HG03064 (cell line): ENCODE results near the gene ANKRD27.
A peak's percentile ranks its signal among the peaks of the same experiment; 100 is the strongest.

Experiments
- ATAC-seq: cut with Tn5 transposase; IDR thresholded peaks from one replicate; pipeline ENCODE4 v1.9.1; 2021; ENCODE audit warnings: low read depth; ENCODE audit not compliant: unreplicated experiment

Gene ANKRD27

DNA sequence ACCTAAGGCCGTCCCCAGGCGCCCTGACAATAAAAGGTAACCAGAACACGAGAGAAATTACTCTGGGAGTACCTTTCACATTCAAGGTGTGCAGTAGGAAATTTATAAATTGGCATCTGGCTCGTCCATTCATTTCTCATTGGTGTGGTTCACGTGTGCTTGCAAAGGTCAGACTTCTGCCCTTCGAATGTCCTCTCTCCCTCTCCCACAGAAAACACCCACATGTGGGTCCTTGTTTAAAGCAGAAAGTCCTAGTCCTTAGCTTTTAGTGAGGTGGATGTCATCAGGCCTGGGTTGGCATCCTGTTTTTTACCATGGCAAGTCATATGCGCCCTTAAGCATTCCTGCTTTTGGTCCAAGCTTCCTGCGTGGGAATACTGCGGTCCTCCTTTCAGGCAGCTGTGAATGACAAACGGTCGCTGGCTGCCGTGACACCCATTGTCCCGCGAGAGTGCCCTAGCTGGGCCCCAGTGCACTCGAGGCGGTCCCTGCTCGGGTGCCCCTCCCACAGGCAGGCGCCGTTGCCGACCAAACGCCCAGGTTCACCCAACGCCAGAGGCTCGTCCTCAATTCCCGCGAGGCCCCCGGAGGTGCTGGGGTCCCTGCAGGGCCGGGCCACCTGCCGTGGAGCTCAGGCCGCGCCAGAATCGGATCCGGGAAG, 16.4 kb upstream of the ANKRD27 start, which contains the start of gene NUDT19:
TSS of gene NUDT19 (plus strand) at position 531 of the 661 bp plus-strand sequence. CDS start 140 bp downstream, outside the sequence.
- ATAC-seq, result peak; percentile 77

- no peak for ATAC-seq
Observed at GRCh38 chr19:32688311-32688710, 13.3 kb upstream of the ANKRD27 start.

DNA sequence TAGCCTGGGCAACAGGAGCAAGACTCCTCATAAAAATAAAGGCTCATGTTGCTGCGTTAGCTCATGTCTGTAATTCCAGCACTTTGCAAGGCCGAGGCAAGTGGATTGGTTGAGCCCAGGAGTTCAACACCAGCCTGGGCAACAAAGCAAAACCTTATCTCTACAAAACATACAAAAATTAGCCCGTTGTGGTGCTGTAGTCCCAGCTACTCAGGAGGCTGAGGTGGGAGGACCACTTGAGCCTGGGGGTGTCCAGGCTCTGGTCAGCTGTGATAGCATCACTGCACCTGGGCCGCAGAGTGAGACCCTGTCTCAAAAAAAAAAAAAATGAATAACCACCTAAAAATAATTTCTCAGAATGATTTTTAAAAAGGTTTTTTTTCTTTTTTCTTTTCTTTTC, 12.7 kb upstream of the ANKRD27 start:
- ATAC-seq, result no peak

DNA sequence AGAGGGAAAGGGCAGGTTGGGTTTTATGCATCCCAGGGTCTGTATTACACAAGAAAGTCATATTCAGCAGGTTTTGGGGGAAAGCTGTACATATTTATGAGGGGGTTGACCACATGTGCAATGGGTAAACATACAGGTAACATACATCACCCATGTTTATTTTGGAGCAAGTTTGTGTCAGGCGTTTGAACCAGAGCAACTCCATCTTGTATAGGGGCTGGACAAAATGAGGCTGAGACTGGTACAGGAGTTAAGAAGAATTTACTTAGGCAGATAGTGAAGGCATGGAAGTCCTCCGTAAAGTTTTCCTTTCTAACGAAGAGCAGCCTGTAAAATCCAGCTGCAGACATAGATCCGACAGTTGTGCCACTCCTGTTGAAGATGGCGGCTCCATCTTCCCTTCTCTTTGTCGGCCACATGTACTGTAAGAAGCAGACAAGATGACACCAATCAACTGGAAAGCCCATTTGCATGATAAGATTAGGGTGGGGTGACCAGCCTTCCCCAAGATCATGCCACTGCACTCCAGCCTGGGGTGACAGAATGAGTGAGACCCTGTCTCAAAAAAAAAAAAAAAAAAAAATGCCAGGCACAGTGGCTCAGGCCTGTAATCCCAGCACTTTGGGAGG, 12.0 kb upstream of the ANKRD27 start:
- ATAC-seq, result no peak

DNA sequence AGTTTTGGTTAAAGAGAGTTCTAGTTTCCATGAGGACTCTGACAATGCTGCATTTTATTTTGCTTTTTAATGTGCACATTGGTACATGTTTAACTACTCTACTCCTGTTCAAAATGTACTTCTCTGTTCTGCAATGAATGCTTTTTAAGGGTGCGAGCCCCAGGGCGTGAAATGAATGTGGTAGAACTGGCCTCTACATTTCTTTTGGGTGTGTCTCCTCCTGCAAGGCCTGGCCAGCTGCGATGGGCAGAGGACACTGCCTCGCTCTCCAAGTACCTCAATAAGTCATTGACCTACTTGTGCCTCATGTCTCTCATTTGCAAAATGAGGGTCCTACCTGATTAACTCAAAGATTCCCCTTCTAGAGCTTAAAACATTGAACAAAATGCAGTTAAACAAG, 7.3 kb upstream of the ANKRD27 start:
- no peak for ATAC-seq

DNA sequence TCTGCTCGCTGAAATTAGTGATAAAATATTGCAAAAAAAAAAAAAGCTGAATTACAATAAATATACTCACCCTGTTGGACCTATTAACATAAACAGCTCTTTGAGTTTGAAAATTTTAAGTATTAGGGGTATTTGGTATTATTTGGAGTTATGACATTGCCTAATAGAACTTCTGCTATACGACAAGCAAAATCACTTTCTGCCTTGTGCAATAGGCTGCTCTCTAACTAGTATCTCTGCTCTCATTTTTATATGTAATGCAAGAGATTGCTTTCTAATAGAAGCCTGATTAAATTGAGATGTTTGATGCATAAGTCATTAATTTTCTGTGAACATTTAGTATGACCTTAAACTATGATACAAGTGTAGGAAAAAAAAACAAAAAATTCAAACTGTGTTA, 6.0 kb upstream of the ANKRD27 start:
- ATAC-seq, result no peak

GRCh38 chr19:32677657-32678056, 2.7 kb upstream of the ANKRD27 start:
- ATAC-seq, result no peak

- ATAC-seq, result no peak
Observed at GRCh38 chr19:32676895-32677359, 1.9 kb upstream of the ANKRD27 start.

- no peak for ATAC-seq
Observed at GRCh38 chr19:32676186-32676894, 1.4 kb upstream of the ANKRD27 start.

DNA sequence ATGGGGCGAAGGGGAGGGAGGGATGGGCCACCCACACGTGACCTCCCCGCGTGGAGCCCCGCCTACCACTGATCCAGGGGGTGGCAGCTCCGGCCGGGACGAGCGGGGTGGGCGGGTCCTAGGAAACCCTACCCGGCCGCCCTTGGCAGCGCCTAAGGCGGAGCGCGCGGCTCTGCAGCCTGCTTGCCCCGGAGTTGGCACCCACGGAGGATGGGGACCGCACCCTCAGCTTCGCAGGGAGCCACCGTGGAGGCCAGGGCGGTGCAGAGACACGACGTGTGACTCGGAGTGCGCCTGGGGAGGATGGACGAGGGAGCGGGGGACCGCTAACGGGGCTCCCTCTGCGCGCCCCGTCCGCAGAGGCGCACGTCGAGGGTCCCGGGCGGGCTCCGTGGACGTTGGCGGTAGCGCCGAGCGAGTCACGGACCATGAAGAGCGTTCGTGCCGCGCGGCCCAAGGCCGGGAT, 773 bp upstream of the ANKRD27 start, which contains the start of gene RGS9BP:
TSS of gene RGS9BP (plus strand) at position 129 of the 466 bp plus-strand sequence. CDS start 416 bp downstream, outside the sequence.
- ATAC-seq, result no peak

DNA sequence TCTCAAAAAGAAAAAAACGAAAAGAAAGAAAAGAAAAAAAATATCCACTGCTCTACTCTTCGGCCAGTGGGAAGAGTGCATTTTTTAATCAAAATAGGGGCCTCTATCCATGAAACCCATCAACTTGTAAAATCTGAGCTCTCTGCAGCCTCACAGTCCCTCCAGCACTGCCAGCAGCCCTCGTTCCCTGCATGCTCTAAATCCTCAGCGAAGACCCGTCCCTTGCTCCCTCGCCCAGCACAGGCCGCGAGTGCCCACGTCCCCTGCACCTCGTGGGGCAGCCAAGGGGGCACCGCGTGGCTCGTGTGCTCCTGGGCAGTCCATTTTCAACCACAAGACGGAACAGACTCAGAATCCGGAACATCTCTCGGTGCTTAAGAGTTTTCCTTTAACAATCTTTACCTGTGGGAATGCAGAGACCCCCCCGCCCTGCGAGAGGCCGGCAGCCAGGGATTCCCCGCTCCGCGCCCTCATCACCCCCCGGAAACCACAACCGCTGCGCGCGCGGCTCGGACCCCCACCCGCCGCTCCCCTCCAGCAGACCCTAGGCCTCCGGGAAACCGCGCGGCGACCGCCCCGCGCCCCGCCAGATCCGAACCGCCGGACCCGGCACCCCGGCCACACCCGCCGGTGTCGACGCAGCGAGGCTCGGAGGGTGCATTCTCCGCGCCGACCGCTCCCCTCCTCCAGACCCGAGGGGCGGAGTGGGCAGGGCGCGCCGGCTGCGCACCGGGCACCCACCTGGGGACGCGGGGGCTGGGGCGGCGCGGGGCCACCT, 638 bp downstream of the ANKRD27 start:
- no peak for ATAC-seq

DNA sequence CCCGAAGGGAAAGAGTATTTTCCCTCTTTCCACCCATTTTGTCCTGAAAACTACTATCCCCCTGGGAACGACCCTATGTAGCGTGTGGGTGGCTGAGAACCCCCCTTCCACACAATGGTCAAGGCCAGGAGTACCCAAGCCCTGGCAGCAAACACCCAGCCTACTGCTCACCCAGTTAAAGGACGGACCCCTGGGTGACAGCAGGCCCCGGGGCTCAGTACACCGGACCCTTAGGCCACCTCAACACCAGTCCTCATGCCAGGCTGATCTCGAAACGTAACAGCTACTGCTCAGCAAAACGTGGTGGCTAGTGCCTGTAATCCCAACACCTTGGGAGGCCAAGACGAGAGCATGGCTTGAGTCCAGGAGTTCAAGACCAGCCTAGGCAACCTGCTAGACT, 1.4 kb downstream of the ANKRD27 start:
- ATAC-seq, result no peak

GRCh38 chr19:32672841-32673240, 2.1 kb downstream of the ANKRD27 start:
- ATAC-seq, result no peak

DNA sequence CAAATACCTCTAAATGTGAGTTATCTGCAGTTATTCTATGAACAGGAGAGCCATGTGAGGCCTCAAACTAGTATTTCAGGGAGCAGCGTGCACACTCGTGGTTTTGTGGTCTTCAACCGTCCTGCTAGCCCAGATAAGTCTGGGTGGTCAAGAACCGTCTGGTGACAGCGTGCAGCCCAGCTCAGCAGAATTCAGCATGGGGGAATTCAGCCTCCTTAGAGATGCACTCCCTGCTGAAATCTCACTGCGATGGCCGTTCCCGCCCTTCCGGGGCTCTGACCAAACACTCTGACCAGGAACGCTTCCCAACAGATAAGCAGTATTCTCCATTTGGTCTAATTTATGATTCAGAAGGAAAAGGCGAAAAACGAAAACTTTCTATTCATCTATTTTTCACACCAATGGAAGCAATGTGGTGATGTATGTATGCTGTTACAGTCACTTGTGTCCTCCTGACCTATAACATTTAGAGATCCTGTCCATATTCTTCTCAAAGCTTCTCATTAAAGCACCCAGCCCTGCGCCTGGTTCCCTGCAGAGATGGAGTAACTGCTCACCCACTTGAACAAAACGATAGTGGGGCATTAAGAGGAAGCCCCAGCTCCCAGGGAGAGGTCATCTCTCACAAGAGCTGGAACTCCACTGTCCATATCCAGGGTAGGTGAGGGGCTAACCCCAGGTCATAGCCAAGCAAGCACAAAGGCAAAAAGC, 2.9 kb downstream of the ANKRD27 start:
- no peak for ATAC-seq

DNA sequence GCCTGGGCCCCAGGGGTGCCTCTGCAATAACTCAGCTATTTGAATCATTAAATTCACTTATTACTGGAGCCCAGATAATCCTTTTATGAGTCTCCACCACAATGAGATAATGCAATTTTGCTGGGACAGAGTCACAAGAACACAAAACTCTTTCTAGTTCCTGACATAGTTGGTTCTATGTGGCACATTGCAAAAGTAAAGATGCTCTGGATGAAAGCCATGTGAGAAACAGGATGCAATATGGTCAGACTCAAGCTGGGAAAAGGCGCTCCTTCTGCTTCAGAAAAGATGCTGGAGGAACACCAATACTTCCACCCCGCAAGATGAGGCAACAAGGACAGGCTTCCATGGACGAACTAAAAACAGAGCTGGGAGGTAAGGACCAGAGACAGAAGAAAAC, 5.7 kb downstream of the ANKRD27 start:
- ATAC-seq, result no peak

DNA sequence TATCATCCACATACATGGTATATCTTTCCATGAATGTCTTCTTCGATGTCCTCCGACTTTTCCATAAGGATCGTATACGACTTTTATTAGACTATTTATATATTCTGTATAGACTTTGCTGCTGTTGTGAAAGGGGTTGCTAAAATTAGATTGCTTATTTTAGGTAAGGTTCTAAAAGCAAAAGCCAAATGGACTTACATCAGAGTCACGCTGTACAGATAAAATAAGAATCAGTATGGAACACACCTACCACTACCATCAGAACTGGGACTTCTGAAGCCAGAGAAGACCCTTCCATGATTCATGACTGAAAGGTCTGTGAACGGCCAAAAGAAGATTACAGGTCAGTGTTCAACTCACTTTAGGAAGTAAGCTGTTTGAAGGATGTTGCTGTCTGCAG, 8.9 kb downstream of the ANKRD27 start:
- no peak for ATAC-seq

GRCh38 chr19:32662186-32662585, 12.8 kb downstream of the ANKRD27 start:
- no peak for ATAC-seq

DNA sequence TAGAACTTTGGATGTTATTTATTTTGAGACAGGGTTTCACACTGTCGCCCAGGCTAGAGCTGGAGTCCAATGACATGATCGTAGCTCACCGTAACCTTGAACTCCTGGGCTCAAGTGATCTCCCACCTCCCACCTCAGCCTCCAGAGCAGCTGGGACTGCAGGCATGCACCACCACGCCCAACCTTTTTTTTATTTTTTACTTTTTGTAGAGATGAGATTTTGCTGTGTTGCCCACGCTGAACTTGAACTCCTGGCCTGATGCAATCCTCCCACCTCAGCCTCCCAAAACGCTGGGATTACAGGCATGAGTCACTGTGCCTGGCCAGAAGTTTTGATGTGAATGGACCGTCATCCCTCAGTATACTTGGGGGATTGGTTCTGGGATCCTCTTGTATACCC, 13.7 kb downstream of the ANKRD27 start:
- ATAC-seq, result no peak

- no peak for ATAC-seq
Observed at GRCh38 chr19:32658527-32658926, 16.5 kb downstream of the ANKRD27 start.

- ATAC-seq, result no peak
Observed at GRCh38 chr19:32658075-32658474, 16.9 kb downstream of the ANKRD27 start.
